GM19043 (cell line): ENCODE measurements around the gene CARM1.

Experiments used
- ATAC-seq: cut with Tn5 transposase; IDR thresholded peaks from one replicate; pipeline ENCODE4 v1.9.1; 2021; ENCODE audit warnings: low read depth; ENCODE audit not compliant: unreplicated experiment

Gene CARM1

DNA sequence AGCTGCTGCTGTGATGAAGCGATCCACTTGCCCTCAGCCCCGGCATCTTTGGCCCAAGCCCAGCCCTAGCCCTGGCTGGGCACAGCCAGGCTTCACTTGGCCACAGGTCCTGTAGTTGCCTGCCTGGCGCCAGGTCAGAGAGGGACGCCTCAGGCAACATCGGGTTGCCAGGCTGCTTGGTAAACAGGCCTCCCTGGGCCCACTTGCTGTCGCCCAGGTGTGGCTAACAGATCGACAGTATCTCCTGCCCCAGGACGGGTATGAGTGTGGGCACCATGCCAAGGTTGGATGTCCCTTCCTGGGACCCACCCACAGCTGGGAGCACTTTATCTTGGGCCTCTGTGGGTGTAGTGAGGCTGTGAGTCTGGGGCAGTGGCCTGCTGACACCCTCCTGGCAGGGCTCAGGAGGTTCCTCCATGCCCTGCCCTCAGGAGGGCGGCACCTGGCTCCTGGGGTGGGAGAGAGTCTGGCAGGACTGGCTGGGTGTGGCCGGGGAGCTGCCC, 27.8 kb downstream of the CARM1 start:
- ATAC-seq = no peak

- ATAC-seq = no peak
Observed at GRCh38 chr19:10907925-10908324, 36.6 kb downstream of the CARM1 start.

DNA sequence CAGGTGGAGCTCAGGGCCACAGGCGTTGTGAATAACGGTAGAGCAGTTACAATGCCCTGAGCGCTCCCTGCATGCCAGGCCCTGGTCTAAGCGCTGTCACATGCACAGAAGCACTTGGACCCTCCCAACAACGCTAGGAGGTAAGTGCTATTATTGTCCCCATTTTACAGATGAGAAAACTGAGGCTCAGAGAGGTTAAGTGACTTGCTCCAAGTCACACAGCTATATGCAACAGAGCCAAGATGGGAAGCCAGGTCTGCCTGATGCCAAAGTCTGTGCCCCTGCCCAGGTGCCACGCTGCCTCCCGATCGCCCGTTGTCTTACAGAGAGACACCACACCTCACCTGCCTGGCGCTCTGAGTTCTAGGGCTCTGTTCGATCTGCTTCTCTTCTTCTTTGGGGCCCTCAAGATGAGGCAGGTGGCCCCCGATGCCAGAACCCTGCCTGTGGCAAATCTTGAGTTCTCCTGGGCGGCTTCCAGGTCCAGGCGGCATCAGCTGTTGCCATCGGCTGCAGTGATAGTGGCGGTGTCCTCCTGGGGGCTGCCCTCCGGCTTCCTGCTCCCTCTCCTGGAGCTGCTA, 37.1 kb downstream of the CARM1 start:
- ATAC-seq = no peak

DNA sequence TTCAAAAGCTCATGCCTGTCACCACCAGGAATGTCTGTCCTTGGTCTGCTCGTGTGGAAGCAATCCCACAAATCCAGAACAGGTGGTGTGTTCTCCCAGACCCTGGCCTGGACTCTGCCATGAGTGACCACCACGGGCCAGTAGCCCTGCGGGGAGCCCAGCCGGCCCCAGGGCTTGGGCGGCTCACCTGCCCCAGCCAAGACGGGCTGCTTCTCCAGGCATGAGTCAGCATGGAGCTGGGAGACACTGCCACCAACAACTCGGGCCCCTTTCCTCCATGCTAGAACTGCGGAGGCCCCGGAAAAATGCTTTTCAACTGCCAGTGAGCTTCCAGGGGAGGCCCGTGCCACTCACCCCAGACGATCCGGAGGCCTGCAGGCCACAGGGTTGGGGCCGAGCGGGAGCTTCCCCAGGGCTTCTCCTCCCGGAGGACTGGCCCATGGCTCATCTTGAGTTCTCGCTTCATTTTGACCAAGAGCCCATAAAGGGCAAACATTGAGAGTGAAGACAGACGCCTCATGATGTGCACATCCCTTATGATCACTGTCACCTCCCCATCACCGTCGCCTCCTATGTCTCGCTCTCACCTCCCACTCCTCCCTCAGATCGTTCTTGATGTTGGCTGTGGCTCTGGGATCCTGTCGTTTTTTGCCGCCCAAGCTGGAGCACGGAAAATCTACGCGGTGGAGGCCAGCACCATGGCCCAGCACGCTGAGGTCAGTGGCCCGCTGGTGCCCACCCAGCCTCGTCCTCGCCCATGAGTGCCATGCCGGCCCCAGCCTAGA, 40.4 kb downstream of the CARM1 start:
- ATAC-seq = no peak

DNA sequence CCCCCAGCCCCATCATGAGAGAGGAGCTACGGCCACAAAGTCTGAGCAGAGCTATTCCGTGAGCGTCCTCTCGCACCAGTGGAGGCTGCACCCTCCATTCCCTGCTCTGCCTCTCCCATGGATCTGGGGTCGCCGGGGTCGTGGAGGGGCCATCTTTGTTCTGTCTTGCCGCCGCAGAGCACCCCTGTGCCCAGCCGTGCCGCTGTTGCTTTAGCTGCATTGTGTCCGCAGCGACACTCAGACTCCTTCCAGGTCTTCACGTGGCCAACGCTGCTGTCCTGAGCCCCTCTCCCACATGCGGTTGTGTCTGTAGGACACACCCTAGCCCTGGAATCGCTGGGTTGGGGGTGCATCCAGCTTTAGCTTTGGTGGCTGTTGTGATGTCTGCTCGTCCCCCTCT, 41.3 kb downstream of the CARM1 start:
- ATAC-seq = no peak

DNA sequence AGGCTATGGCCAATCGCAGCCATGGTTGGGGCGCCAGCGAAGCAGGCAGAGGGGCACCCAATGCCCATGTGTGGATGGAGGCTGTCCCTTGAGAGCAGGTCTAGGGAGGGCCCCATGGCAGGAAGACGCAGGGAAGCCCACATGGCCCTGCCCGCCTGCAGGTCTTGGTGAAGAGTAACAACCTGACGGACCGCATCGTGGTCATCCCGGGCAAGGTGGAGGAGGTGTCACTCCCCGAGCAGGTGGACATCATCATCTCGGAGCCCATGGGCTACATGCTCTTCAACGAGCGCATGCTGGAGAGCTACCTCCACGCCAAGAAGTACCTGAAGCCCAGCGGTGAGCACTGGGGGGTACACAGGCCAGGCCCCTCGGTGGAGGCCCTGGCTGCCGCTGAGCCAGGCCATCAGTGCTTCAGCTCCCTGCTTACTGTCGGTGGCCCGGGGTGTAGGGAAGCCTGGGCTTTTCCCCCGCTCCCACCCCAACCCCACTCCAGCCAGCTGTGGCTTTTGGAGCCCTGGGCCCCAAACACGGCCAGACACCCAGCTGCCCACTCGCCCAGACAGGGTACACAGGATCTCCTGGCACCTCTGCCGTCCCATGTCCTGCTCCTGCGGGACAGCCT, 42.5 kb downstream of the CARM1 start:
- ATAC-seq = no peak

DNA sequence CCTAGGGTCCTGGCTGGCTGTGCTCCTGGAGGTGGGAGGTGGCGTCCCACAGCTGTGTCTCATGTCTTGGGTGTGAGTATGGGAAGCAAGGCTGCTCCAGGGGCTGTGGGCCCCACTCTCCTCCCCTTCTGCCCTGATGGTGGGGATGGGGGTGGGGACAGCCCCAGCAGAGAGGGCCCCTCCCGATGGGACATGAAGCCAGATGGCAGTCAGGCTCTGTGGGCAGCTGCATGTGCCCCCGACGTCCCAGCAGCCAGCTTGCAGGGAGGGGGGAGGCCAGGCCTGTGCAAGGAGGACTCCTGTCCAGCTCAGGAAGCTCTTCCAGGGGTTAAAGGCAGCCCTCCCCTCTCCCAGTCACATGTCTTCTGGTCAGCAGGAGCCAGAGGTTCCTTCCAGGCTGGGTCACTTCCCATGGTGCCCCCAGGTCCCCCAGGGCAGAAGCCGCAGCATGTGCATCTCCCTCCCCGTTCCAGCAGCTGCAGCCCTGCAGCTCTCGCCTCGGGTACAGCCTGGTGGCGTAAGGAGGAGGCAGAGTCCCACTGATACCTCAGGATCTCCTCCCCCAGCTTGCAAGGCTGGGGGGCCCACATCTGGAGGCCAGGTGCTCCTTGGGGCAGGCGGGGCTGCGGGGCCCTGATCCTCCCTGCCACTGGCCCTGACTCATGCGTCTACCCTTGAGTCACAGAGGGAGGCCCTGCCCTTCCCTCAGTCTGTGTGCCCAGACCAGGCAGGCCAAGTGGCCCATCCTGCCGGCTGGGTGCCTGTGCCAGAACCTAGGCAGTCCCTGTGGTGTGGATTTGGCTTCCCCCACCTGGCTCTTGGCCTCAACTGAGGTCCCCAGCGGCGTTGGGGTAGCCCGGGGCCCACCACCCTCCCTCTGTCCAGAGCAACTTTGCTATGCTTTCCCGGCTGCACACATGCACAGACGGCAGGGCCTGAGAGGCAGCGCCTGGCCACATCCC, 44.1 kb downstream of the CARM1 start:
- no peak for ATAC-seq

- ATAC-seq = no peak
Observed at GRCh38 chr19:10916602-10917001, 45.2 kb downstream of the CARM1 start.

DNA sequence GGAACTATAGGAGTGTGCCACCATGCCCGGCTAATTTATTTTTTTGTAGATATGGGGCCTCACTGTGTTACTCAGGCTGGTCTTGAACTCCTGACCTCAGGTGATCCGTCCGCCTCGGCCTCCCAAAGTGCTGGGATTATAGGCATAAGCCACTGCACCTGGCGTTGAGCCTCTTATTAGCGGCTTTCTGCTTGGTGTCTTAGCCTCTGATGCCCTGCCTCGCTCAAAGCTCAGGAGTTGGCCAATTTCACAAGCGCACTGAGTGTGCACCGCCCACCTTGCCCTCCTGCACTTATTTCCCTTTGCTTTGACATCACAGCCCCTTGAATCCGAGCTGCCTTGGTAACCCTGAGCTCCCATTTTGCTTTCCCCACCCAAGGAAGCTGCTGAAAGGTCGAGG, 47.0 kb downstream of the CARM1 start:
- ATAC-seq = no peak

GRCh38 chr19:10919352-10920287, 48.3 kb downstream of the CARM1 start:
- ATAC-seq = no peak

DNA sequence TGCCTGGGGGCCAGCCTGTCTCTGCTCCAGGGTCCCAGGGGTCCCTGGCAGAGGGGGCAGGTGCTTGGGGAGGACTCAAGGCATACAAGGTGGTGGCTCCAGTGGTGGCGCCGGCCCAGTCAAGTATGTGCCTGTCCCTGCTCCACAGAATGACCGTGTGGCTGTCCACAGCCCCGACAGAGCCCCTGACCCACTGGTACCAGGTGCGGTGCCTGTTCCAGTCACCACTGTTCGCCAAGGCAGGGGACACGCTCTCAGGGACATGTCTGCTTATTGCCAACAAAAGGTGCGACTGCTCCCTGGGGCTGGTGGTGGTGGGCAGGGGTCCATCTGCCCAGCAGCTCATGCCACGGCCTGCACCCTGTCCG, 48.9 kb downstream of the CARM1 start:
- no peak for ATAC-seq

- no peak for ATAC-seq
Observed at GRCh38 chr19:10920781-10921180, 49.4 kb downstream of the CARM1 start.

GRCh38 chr19:10921199-10921909, 50.0 kb downstream of the CARM1 start:
- ATAC-seq = no peak

GRCh38 chr19:10921910-10922637, 50.7 kb downstream of the CARM1 start:
- no peak for ATAC-seq

GRCh38 chr19:10922638-10923014, 51.3 kb downstream of the CARM1 start:
- ATAC-seq = no peak

GRCh38 chr19:10923260-10924112, 52.1 kb downstream of the CARM1 start:
- ATAC-seq = no peak

- no peak for ATAC-seq
Observed at GRCh38 chr19:10924597-10924996, 53.2 kb downstream of the CARM1 start.
